Transverse colon (tissue), 4 donors: ENCODE results near the gene LSM11.

Source experiments
- EP300 ChIP-seq: sonication (generic); formaldehyde crosslinking; IDR thresholded peaks from one replicate; pipeline ENCODE4 v1.6.1; 2017; ENCODE audit warnings: antibody characterized with exemption, low read depth
- POLR2AphosphoS5 ChIP-seq, 3 donors: sonication (generic); formaldehyde crosslinking; IDR thresholded peaks; one replicate each; pipeline ENCODE4 v1.6.1; 2016; ENCODE audit warnings: antibody characterized with exemption in 3 of 3
- TF ChIP-seq, protein P1 (sequence below), 5 experiments: fragments of 200-600 bp in 3 of 5; fragments of 450-650 bp in 2 of 5; sonication (generic) in 3 of 5; IDR thresholded peaks; 1 replicate in 2 of 5; 2 replicates in 3 of 5; pipeline ENCODE4 v1.5.1; 2016 to 2017; ENCODE audit warnings: antibody characterized with exemption in 5 of 5, inconsistent platforms in 3 of 5, mild to moderate bottlenecking in 2 of 5, moderate library complexity in 1 of 5

DNA sequence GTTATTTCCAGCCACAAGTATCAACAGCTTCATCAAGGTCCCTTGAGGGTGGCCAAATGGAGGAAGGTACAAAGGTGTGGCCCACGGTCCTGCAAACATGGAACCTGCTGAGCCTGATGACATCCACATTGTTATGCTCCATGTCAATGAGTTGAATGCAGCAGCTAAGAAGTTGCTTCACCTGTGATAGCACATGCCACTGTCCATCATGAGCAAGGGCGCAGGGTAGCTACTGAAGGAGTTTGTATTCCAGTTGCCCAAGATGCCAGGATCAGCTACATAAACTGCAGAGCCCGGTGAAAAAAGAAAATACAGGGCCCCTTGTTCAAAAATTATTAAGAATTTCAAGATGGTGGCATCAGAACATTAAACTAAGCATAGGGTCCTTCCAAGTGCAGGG is 24.2 kb downstream of the LSM11 start:
- TF ChIP-seq, protein P1, sequence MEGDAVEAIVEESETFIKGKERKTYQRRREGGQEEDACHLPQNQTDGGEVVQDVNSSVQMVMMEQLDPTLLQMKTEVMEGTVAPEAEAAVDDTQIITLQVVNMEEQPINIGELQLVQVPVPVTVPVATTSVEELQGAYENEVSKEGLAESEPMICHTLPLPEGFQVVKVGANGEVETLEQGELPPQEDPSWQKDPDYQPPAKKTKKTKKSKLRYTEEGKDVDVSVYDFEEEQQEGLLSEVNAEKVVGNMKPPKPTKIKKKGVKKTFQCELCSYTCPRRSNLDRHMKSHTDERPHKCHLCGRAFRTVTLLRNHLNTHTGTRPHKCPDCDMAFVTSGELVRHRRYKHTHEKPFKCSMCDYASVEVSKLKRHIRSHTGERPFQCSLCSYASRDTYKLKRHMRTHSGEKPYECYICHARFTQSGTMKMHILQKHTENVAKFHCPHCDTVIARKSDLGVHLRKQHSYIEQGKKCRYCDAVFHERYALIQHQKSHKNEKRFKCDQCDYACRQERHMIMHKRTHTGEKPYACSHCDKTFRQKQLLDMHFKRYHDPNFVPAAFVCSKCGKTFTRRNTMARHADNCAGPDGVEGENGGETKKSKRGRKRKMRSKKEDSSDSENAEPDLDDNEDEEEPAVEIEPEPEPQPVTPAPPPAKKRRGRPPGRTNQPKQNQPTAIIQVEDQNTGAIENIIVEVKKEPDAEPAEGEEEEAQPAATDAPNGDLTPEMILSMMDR (IDR thresholded peaks at IDR 0.05) = no peak
- TF ChIP-seq EP300 (no peak), POLR2AphosphoS5 (IDR thresholded peaks at IDR 0.05) (no peak)
